Right lobe of liver (tissue), 6 donors: Measurements from ENCODE around the gene MAP4K4. TPM values are rescaled to one million over a fixed set of nuclear protein-coding genes. Genes with fewer than 3 reads are reported as not detected.

Experiments used
- ATAC-seq, 4 donors: fragments of 200-7000 bp; cut with Tn5 transposase; one replicate each; pipeline ENCODE4 v1.9.1; 2020; ENCODE audit warnings: mild to moderate bottlenecking in 4 of 4, moderate library complexity in 4 of 4
- DNase-seq, 3 donors: peaks; one replicate each; pipeline ENCODE4 v3.0.0-alpha.2; 2020
- H3K27ac ChIP-seq, 3 donors: fragments of 200-600 bp; one replicate each; pipeline ENCODE4 v1.8.0; 2022
- H3K27me3 ChIP-seq, 2 donors: fragments of 200-600 bp; one replicate each; pipeline ENCODE4 v1.8.0; 2022
- H3K36me3 ChIP-seq, 4 donors: fragments of 200-600 bp; sonication (generic) in 1 of 4; one replicate each; pipeline versions ENCODE4 v1.5.1 to v1.8.0; 2017 to 2022; ENCODE audit warnings: control low read depth in 1 of 4
- H3K4me1 ChIP-seq, 4 donors: fragments of 200-600 bp; sonication (generic) in 1 of 4; one replicate each; pipeline versions ENCODE4 v1.5.1 to v1.8.0; 2017 to 2022; ENCODE audit warnings: control low read depth in 1 of 4
- H3K4me3 ChIP-seq, 3 donors: fragments of 200-600 bp; one replicate each; pipeline ENCODE4 v1.8.0; 2022
- H3K9me3 ChIP-seq, 4 donors: fragments of 200-600 bp; sonication (generic) in 1 of 4; one replicate each; pipeline versions ENCODE4 v1.5.1 to v1.8.0; 2017 to 2022; ENCODE audit warnings: control low read depth in 1 of 4
- CTCF ChIP-seq, 4 donors: fragments of 200-600 bp in 3 of 4; fragments of 450-650 bp in 1 of 4; IDR thresholded peaks; one replicate each; pipeline versions ENCODE4 v1.5.1 to v1.8.0; 2016 to 2022; ENCODE audit warnings: antibody characterized with exemption in 4 of 4, mild to moderate bottlenecking in 2 of 4
- POLR2A ChIP-seq: fragments of 450-650 bp; IDR thresholded peaks from one replicate; pipeline ENCODE4 v1.6.1; 2017; ENCODE audit warnings: antibody characterized with exemption, mild to moderate bottlenecking
- WGBS: methylation state at CpG from one replicate; pipeline ENCODE4 v1.1.6; 2018; ENCODE audit warnings: low coverage, low lambda C conversion rate; ENCODE audit not compliant: insufficient coverage; ENCODE audit errors: missing lambda C conversion rate; 5-methylcytosine and 5-hydroxymethylcytosine counted together
- intact Hi-C, 2 donors: fragments of 100-400 bp; cut with DNase I; formaldehyde crosslinking; loops; one replicate each; pipeline versions ENCODE4 v1.11.2 to v1.14.1; 2022
- total RNA-seq, 6 experiments: library from RNA; depleted of rRNA in 2 of 6; stranded (reverse); fragments of >200 nt in 2 of 6; fragmentation: NEBNext Ultra II Directional in 3 of 6; extraction: Animal tissue kit (Norgen Biotek cat#: 25700) in 3 of 6; gene quantifications; one replicate each; pipeline versions ENCODE4 v1.1.0 to v1.2.4, GENCODE V29; 2016 to 2023
- donor health status: DM: no; HTN: yes; CAD: no.
- donor health status: DM: no; HTN: no; CAD: no.
- donor health status: DM: no; HTN: no; CAD: no.
- donor health status: DM: no; HTN: yes; CAD: no.
- donor health status: DM: no; HTN: yes; CAD: no.

Gene MAP4K4
- total RNA-seq, 6 experiments from 2014 or later, result 29.8 to 36.5 (median 31.1) TPM

- no peak for DNase-seq
- WGBS, result 94% methylated on average over 10 of the region's 15 CpGs
- ATAC-seq, result no peak
- Histone ChIP-seq H3K4me3 (no peak overlapping the region), H3K36me3 (peaks cover 3 to 91% (median 33%) of the 10 kb centered on the region in 4 donors), H3K9me3 (no peaks in the 10 kb centered on the region), H3K4me1 (no peaks in the 10 kb centered on the region), H3K27ac (no peak overlapping the region), H3K27me3 (no peaks in the 10 kb centered on the region)
- intact Hi-C loops, result no loop called here
- TF ChIP-seq CTCF (IDR thresholded peaks at IDR 0.05) (no peak), POLR2A (no peak)
Observed at GRCh38 chr2:101869527-101869926, 172.0 kb downstream of the MAP4K4 start.

GRCh38 chr2:101870444-101870843 lies 172.9 kb downstream of the MAP4K4 start:
- H3K9me3 ChIP-seq, result no peaks in the 10 kb centered on the region
- 96% methylated on average over 6 of the region's 11 CpGs for WGBS
- TF ChIP-seq POLR2A (no peak), CTCF (IDR thresholded peaks at IDR 0.05) (no peak)

GRCh38 chr2:101871480-101871879 lies 174.0 kb downstream of the MAP4K4 start:
- TF ChIP-seq POLR2A (no peak), CTCF (IDR thresholded peaks at IDR 0.05) (no peak)

More at GRCh38 chr2:101870444-101870843, 172.9 kb downstream of the MAP4K4 start:
- no peak overlapping the region for H3K27ac ChIP-seq
- H3K4me1 ChIP-seq, result no peaks in the 10 kb centered on the region
- H3K36me3 ChIP-seq, result peaks cover 4 to 91% (median 29%) of the 10 kb centered on the region in 4 donors
- DNase-seq (no peak), ATAC-seq (peak in 1 of 4 donors; percentile 17)
- intact Hi-C loops, result no loop called here
- no peak overlapping the region for H3K4me3 ChIP-seq
- H3K27me3 ChIP-seq, result no peaks in the 10 kb centered on the region

GRCh38 chr2:101872480-101872879 lies 175.0 kb downstream of the MAP4K4 start:
- Histone ChIP-seq H3K36me3 (peaks cover 4 to 89% (median 30%) of the 10 kb centered on the region in 4 donors), H3K27me3 (no peaks in the 10 kb centered on the region), H3K4me1 (no peaks in the 10 kb centered on the region), H3K4me3 (no peak overlapping the region), H3K9me3 (no peaks in the 10 kb centered on the region), H3K27ac (no peak overlapping the region)
- intact Hi-C loops, result no loop called here
- DNase-seq (no peak), ATAC-seq (no peak)
- TF ChIP-seq POLR2A (no peak), CTCF (IDR thresholded peaks at IDR 0.05) (no peak)
- 63% methylated on average over 2 of the region's 3 CpGs for WGBS

More at GRCh38 chr2:101871480-101871879, 174.0 kb downstream of the MAP4K4 start:
- Histone ChIP-seq H3K27me3 (no peaks in the 10 kb centered on the region), H3K27ac (no peak overlapping the region), H3K9me3 (no peaks in the 10 kb centered on the region), H3K4me3 (no peak overlapping the region), H3K4me1 (no peaks in the 10 kb centered on the region), H3K36me3 (peaks cover 4 to 88% (median 28%) of the 10 kb centered on the region in 4 donors)
- DNase-seq (no peak), ATAC-seq (peak in 1 of 4 donors; percentile 28)
- intact Hi-C loops, result no loop called here
- 72% methylated on average over 2 of the region's 5 CpGs for WGBS

- H3K4me1 ChIP-seq, result no peaks in the 10 kb centered on the region
- intact Hi-C loops, result no loop called here
- no peak overlapping the region for H3K27ac ChIP-seq
- ATAC-seq (peak in 3 of 4 donors; percentile 26 to 35 (median 30)), DNase-seq (no peak)
- TF ChIP-seq CTCF (IDR thresholded peaks at IDR 0.05) (peak; percentile 21 to 42 (median 28)), POLR2A (no peak)
- H3K36me3 ChIP-seq, result peaks cover 4 to 89% (median 31%) of the 10 kb centered on the region in 4 donors
- no peak overlapping the region for H3K4me3 ChIP-seq
- no peaks in the 10 kb centered on the region for H3K9me3 ChIP-seq
- WGBS, result 84% methylated on average over 3 of the region's 3 CpGs
- no peaks in the 10 kb centered on the region for H3K27me3 ChIP-seq
Observed at GRCh38 chr2:101873543-101873942, 176.0 kb downstream of the MAP4K4 start.
